Gastroesophageal sphincter (tissue), 4 donors: ENCODE results near the gene DCDC2B. TPM values are rescaled to one million over a fixed set of nuclear protein-coding genes. Genes with fewer than 3 reads are reported as not detected.
A peak's percentile ranks its signal among the peaks of the same experiment; 100 is the strongest.

ENCODE experiments used
- ATAC-seq: fragments of 150-250 bp; one replicate; pipeline ENCODE4 v1.9.1; 2016; ENCODE audit warnings: mild to moderate bottlenecking, moderate library complexity
- H3K27ac ChIP-seq, 4 donors: fragments of 200-600 bp; sonication (generic) in 3 of 4; 1 replicate in 3 of 4; 2 replicates in 1 of 4; pipeline ENCODE4 v1.5.1; 2016 to 2019
- H3K27me3 ChIP-seq: fragments of 200-600 bp; sonication (generic); one replicate; pipeline ENCODE4 v1.5.1; 2019
- H3K36me3 ChIP-seq, 2 donors: fragments of 200-600 bp; sonication (generic); one replicate each; pipeline ENCODE4 v1.5.1; 2019; ENCODE audit warnings: control low read depth in 1 of 2
- H3K4me1 ChIP-seq, 3 donors: fragments of 200-600 bp; sonication (generic); 1 replicate in 2 of 3; 2 replicates in 1 of 3; pipeline ENCODE4 v1.5.1; 2016 to 2019; ENCODE audit warnings: control low read depth in 2 of 3
- H3K4me3 ChIP-seq, 2 donors: fragments of 200-600 bp; sonication (generic); one replicate each; pipeline ENCODE4 v1.5.1; 2019; ENCODE audit warnings: mild to moderate bottlenecking in 1 of 2, moderate library complexity in 1 of 2
- H3K9me3 ChIP-seq, 3 donors: fragments of 200-600 bp; sonication (generic); one replicate each; pipeline ENCODE4 v1.5.1; 2017 to 2019; ENCODE audit warnings: control low read depth in 2 of 3
- EP300 ChIP-seq: sonication (generic); formaldehyde crosslinking; IDR thresholded peaks from one replicate; pipeline ENCODE4 v1.6.1; 2017; ENCODE audit warnings: antibody characterized with exemption, mild to moderate bottlenecking
- POLR2A ChIP-seq, 2 donors: fragments of 450-650 bp; IDR thresholded peaks; one replicate each; pipeline ENCODE4 v1.6.1; 2017; ENCODE audit warnings: antibody characterized with exemption in 2 of 2, mild to moderate bottlenecking in 2 of 2, moderate library complexity in 1 of 2
- POLR2AphosphoS5 ChIP-seq: sonication (generic); formaldehyde crosslinking; IDR thresholded peaks from one replicate; pipeline ENCODE4 v1.6.1; 2017; ENCODE audit warnings: antibody characterized with exemption
- WGBS, 2 donors: methylation state at CpG; one replicate each; pipeline ENCODE4 v1.1.5; 2018; ENCODE audit warnings: low coverage in 1 of 2; 5-methylcytosine and 5-hydroxymethylcytosine counted together
- total RNA-seq, 4 donors: library from RNA; depleted of rRNA; stranded (reverse); fragments of >200 nt; gene quantifications; one replicate each; pipeline ENCODE4 v1.1.0, GENCODE V29; 2016
- TF ChIP-seq, protein P1 (sequence below), 4 experiments: fragments of 200-600 bp in 2 of 4; fragments of 450-650 bp in 2 of 4; sonication (generic) in 1 of 4; IDR thresholded peaks; one replicate each; pipeline ENCODE4 v1.5.1; 2017 to 2019; ENCODE audit warnings: antibody characterized with exemption in 4 of 4, mild to moderate bottlenecking in 2 of 4, moderate library complexity in 2 of 4

DCDC2B gene
- total RNA-seq, 4 donors from 2014 or later: not detected

DNA sequence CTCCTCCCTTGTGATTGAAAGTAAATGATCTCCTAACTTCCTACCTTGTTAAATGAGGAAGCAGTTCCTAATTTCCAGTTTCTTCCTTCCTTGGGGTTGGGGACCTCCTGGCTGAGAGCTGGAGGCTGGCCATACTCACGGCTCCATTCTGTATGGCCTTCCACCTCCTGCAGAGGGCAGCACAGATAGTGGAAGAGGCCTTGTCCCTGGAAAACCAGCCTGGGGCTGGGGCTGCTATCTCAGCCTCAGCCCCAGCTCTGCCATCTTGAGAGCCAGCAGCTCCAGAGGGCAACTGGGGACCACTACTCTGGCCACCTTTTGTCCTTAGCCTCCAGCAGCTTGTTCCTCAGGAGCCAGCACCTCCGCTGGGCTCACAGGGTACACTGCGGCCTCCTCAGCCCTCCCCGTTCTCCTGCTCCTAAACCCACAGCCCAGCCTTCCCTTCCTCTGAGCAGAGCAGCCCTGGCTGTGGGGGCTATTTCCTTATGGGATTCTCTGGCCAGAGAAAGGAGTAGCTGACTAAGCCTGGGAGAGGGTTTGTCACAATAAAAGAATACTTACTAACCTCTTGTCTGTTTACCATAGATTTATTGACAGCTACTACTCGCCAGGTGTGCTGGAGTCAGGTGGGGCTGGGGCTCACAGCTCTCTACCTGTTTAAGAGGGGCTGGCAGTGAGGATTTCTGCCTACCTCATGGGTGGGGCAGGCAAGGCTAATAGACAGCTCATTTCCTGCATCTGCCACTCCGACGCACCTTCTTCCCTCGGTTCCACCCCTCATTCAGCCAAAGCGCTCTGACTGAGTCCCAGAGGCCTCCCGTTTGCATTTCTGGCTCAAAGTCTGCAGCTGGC is 7.0 kb downstream of the DCDC2B start:
- Histone ChIP-seq H3K9me3 (no peaks in the 10 kb centered on the region), H3K4me3 (no peak overlapping the region), H3K36me3 (peaks cover 0 to 78% of the 10 kb centered on the region in 2 donors), H3K27me3 (no peaks in the 10 kb centered on the region), H3K27ac (peak overlapping the region in 2 of 4 donors; percentile 8 to 23), H3K4me1 (peaks cover 0 to 16% (median 2%) of the 10 kb centered on the region in 3 donors)
- 20 to 60% methylated on average over 1 to 3 of the region's 10 CpGs for WGBS, 2 donors
- TF ChIP-seq, protein P1, sequence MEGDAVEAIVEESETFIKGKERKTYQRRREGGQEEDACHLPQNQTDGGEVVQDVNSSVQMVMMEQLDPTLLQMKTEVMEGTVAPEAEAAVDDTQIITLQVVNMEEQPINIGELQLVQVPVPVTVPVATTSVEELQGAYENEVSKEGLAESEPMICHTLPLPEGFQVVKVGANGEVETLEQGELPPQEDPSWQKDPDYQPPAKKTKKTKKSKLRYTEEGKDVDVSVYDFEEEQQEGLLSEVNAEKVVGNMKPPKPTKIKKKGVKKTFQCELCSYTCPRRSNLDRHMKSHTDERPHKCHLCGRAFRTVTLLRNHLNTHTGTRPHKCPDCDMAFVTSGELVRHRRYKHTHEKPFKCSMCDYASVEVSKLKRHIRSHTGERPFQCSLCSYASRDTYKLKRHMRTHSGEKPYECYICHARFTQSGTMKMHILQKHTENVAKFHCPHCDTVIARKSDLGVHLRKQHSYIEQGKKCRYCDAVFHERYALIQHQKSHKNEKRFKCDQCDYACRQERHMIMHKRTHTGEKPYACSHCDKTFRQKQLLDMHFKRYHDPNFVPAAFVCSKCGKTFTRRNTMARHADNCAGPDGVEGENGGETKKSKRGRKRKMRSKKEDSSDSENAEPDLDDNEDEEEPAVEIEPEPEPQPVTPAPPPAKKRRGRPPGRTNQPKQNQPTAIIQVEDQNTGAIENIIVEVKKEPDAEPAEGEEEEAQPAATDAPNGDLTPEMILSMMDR (IDR thresholded peaks at IDR 0.05): peak in 3 of 4 experiments; percentile 46 to 72 (median 71)
- TF ChIP-seq POLR2AphosphoS5 (no peak), POLR2A (IDR thresholded peaks at IDR 0.05) (no peak), EP300 (no peak)
- peak; percentile 60 for ATAC-seq

DNA sequence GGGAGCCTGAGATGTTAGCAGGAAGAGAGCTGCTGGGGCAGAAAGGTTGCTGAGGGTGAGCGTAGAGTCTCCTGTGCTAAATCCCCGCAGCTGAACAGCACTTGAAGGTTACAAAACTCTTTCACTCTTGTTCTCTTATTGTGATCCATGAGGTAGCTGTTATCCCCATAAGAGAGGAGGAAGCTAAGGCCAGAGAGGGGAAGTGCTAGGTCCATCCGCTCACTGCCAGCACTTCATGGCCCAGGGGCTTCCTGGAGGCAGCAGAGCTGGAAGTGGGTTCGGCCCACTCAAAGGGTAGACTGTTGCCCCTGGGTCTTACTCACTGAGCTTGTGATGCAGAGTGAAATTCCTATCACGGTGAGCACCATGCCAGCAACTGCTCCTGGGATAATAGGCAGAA is 7.7 kb downstream of the DCDC2B start:
- peak overlapping the region in 1 of 4 donors; percentile 23 for H3K27ac ChIP-seq
- peaks cover 0 to 23% (median 9%) of the 10 kb centered on the region in 3 donors for H3K4me1 ChIP-seq
- TF ChIP-seq EP300 (no peak), POLR2AphosphoS5 (no peak), POLR2A (IDR thresholded peaks at IDR 0.05) (no peak)
- TF ChIP-seq, protein P1 (IDR thresholded peaks at IDR 0.05): no peak
- no peaks in the 10 kb centered on the region for H3K27me3 ChIP-seq
- WGBS, 2 donors: no CpG with 5 or more reads among the region's 5 CpGs
- no peaks in the 10 kb centered on the region for H3K9me3 ChIP-seq
- H3K36me3 ChIP-seq: peaks cover 0 to 78% of the 10 kb centered on the region in 2 donors
- no peak for ATAC-seq
- no peak overlapping the region for H3K4me3 ChIP-seq

DNA sequence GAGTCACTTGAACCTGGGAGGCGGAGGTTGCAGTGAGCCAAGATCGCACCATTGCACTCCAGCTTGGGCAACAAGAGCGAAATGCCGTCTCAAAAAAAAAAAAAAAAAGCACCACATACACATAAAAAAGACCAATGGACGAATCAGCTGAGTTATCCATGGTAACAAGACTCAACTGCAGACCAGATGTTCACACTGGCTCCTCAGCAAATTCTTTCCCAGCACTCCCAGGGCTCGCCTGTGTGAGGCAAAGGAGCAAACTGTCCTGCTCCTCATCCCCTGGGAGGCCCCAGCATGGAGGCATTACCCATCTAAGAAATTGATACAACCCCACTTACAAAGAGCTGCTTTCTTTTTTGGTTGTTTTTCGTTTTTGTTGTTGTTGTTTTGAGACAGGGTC is 10.1 kb downstream of the DCDC2B start:
- TF ChIP-seq POLR2AphosphoS5: no peak
- TF ChIP-seq, protein P1 (IDR thresholded peaks at IDR 0.05): no peak
- no peak for TF ChIP-seq EP300
- no peak for TF ChIP-seq POLR2A (IDR thresholded peaks at IDR 0.05)
- ATAC-seq: no peak
- no peaks in the 10 kb centered on the region for H3K9me3 ChIP-seq
- H3K27me3 ChIP-seq: no peaks in the 10 kb centered on the region
- H3K4me1 ChIP-seq: peaks cover 6 to 39% (median 20%) of the 10 kb centered on the region in 3 donors
- peaks cover 0 to 67% of the 10 kb centered on the region in 2 donors for H3K36me3 ChIP-seq
- H3K27ac ChIP-seq: no peak overlapping the region
- WGBS, 2 donors: 63 to 82% methylated on average over 2 to 6 of the region's 7 CpGs
- H3K4me3 ChIP-seq: no peak overlapping the region

DNA sequence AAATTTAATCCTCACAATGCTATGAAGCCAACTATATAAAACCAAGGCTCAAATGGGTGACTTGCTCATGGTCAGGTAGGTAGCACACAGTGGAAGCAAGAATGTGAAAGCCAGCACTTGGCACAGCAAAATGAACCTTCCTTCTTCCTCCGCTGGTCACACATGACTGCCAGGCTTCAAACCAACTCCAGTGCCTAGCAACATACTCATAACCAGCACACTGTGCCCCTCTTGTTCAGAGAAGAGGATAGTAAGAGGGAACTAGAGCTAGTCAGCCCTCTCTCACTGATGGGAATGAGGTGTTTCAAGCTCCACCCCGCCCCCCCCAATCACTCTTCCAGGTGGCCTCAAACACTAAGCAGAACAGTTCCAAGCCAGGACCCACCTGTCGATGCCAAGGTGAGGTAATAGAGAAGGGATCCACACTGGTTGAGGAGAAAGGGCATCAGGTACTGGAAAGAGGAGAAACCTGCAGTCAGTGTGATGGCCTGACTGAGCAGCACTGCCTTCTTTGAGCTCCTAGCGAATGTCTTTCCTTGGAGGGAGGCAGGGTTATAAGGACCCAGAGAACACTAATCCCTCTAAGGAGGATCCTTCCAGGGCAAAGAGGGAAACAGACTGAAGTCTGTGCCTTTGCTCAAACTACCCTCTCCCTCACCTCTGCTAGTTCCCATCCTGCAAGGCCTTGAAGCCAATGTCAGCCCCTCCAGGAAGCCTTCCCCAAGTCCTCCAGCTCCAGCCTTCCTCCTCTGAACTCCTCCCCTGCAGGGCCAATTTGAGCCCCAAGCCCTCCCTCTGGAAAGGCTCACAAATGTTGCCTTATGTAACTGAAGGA is 12.1 kb downstream of the DCDC2B start:
- TF ChIP-seq, protein P1 (IDR thresholded peaks at IDR 0.05): no peak
- TF ChIP-seq EP300 (no peak), POLR2A (IDR thresholded peaks at IDR 0.05) (no peak), POLR2AphosphoS5 (no peak)
- Histone ChIP-seq H3K4me3 (peak overlapping the region; percentile 65 to 96), H3K27me3 (no peaks in the 10 kb centered on the region), H3K4me1 (peaks cover 6 to 41% (median 20%) of the 10 kb centered on the region in 3 donors), H3K27ac (peak overlapping the region in 2 of 4 donors; percentile 90 to 92), H3K9me3 (no peaks in the 10 kb centered on the region), H3K36me3 (peaks cover 0 to 67% of the 10 kb centered on the region in 2 donors)
- no peak for ATAC-seq
- WGBS, 2 donors: 92% methylated on average over 2 of the region's 4 CpGs
